Stimulated activated naive CD8-positive, alpha-beta T cell treated with anti-CD3 and anti-CD28 coated beads, Interleukin-15, Interleukin-2, amounts not matched to agents 100 U/mL and 50 U/mL, for 24 hours (primary cell): ENCODE results near the gene DCAF8.

ENCODE experiments used
- ATAC-seq: fragments of 150-1000 bp; cut with Tn5 transposase; one replicate; pipeline ENCODE4 v1.10.0; 2021
- DNase-seq: peaks from one replicate; pipeline ENCODE4 v3.0.0; 2021

DCAF8 gene

DNA sequence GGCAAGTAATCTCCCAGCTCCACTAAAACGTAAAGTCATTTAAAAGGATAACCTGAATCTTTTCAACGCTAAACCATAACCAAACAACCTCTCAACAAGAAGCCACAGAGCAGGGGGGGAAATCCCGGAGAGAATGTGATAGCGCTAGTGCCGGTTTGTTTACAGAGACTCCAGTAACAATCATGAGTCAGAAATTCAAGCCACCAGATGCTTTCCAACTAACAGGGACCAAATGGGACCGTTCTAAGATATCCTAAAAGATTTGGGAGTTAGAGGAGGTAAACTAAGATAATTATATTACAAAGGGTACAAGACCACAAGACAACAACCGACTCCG, 825 bp downstream of the DCAF8 start:
- ATAC-seq (peak; percentile 45), DNase-seq (peak; percentile 72)

DNA sequence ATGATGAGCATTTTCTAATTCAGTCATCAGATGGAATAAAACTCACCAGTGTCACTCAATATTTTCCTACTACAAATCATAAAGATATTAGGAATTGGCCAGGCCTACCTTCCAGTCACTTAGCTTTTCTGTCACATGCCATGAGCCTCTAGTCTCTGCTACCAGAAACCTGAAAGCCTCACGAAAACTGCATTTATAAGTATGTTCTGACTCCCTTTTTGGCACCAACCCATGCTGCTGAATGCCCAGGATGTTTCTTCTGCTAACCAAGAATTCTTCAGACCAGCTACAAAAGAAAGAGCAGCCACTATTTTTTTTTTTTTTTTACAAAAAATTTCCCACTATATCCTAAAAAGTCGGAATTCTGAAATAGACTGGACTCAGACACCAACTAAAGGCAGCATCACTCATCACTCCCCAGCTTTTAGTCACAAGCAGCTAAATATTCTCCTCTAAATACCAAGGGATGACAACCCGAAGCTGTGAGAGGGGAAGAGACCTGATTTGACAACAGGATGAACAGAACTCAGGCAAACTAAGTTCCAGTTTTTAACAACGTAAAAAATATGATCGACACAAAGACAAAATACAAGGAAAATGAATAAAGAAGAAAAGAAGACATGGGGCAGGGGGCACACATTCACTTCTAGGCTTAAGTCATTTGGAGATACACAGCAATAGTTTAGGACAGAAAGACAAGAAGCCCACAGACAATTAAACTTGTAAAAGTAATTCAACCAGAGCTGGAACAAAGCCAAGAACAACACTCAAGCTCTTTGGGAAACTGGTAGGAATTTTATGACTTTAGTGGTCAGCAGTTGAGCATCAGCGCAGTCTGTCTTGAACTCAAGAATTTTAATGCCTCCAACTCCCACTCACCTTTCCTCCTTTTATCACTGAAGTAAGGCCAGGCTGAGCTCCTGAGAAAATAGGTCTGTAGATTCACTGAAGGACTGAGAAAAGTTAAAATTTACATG, 1.7 kb downstream of the DCAF8 start:
- DNase-seq, result no peak
- no peak for ATAC-seq

DNA sequence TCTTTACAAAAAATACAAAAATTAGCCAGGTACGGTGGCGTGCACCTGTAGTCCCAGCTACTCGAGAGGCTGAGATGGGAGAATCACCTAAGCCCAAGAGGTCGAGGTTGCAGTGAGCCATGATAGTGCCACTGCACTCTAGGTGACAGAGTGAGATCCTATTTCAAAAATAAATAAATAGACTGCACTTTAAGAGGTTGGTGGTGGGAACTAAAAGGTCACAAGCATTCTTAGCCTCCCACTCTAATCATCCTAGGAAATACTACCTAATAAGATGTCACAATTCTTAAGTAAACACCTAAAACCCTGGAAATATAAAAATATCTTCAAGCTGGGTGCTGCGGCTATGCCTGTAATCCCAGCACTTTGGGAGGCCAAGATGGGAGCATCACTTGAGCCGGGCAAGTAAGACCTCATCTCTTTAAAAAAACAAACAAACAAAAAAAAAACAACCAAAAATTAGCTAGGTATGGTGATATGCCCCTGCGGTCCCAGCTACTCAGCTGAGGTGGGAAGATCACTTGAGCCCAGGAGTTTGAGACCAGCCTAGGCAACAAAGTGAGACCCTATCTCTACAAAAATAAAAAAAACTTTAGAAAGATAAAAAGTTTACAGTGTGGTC, 4.1 kb downstream of the DCAF8 start:
- DNase-seq (no peak), ATAC-seq (no peak)

DNA sequence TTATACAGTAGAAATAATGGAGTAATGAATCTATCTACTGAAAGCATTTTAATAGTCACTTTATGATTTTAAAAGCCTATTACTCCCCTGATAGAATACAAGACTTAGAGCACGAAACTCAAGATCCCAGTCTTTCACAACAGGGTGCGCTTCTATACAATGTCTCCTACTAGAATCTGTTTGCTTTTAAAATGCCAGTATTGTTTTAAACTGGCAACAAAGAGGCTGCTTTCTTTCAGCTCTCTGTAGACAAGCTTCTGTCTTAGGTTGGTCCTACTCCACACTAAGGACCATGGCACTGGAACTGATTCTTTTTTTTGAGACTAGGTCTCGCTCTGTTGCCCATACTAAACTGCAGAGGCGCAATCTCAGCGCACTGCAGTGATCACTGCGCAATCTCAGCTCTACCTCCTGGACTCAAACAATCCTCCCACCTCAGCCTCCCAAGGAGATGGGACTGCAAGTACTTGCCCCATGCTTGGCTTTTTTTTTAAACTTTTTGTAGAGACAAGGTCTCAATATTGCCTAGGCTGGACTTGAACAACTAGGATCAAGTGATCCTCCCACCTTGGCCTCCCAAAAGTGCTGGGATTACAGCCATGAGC, 4.8 kb downstream of the DCAF8 start:
- ATAC-seq, result no peak
- no peak for DNase-seq

DNA sequence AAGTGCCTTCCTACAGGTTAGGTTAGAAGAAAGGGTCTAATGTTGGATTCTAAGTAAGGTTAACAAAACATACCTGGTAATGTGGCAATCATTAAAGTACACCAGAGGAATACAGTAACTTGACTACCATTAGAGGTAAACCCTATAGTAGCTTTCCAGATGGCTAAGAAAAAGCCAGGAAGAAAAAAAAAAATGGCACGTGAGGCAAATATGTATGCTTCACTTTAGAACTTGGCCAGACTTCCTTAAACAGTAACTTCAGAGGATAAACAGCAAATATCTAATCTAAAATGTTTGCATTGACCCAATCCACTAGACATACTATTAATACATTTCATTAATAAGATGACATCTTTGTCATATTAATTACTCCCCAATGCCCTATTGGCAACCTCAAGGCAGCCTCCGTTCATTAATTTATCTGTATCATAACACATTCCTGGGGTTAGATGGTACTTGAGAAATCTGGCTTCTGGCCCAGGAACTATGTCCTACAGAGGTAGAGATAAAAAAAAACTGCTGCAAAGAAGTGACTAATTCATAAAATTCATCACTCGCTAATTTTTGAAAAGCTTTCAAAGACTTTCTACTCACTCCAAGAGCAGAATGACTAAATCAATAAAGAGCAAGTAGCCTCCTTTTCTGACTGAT, 5.8 kb downstream of the DCAF8 start:
- no peak for ATAC-seq
- no peak for DNase-seq

DNA sequence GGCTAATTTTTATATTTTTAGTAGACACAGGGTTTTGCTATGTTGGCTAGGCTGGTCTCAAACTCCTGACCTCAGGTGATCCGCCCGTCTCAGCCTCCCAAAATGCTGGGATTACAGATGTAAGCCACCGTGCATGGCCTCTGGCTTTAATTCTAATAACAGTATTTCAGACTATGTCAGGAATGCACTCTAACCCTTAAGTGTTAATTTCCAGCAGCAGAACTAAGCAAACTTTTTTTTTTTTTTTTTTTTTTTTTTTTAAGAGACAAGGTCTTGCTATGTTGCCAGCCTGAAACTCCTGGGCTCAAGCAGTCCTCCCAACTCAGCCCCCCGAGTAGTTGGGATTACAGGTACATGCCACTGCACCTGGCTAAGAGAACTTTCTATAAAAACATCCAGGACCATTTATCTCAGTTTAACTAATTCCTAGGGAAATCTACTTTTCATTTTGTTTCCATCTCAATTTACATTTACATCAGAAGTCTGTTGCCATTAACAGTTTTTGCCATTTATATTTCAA, 6.5 kb downstream of the DCAF8 start:
- ATAC-seq, result no peak
- DNase-seq, result no peak

DNA sequence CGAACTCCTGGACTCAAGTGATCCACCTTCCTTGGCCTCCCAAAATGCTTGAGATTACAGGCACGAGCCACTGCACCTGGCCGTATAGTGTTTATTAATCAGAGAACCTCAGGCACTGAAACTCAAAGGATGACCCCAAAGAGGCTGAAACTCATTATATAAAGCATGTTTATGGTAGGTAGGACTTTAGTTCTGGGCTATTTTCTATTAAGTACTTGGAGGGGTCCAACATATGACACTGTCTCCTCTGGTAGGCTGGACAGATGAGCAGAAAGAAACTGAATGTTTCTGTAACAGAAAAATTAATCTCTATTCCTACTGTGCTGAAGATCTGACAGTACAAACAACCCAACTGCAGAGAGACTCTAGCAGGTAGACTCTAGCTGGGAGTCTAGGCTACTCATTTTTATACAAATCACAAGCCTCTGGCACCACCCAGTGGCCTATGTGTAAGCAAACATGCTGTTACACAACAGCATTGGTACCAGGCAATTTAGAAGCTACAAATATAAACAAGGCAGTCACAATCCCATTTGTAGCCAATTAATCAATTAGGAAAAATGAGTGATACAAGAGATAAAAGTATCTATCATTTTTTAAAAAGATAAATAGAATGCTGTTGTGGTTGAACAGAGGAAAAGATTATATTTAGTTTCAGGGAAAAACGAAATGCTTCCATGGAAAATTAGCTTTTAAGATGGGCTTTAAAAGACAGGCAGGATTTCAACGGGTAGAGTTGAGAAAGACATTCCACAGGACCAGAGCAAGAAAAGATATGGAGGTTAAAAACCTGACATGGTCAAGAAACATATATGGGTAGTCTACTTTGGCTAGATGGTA, 10.4 kb downstream of the DCAF8 start:
- DNase-seq, result peak; percentile 38
- no peak for ATAC-seq

DNA sequence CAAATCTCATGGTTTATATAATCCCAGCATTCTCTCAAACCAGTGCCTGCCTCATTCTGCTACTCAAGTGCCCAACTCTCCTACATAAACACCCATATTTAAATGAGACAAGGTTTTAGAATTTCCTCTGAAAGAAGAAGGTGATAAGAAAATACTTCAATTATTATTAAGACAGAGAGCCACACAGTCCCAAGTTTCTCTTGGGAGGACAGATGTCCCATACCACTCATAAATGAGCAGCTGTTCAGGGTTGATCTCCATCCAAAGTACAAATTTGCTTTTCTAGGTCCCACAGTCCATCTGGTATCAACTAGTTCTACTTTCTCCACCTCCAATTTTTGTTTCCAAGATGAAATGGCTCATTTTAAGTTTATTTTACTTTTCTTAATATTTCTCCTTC, 11.3 kb downstream of the DCAF8 start:
- no peak for DNase-seq
- ATAC-seq, result no peak

DNA sequence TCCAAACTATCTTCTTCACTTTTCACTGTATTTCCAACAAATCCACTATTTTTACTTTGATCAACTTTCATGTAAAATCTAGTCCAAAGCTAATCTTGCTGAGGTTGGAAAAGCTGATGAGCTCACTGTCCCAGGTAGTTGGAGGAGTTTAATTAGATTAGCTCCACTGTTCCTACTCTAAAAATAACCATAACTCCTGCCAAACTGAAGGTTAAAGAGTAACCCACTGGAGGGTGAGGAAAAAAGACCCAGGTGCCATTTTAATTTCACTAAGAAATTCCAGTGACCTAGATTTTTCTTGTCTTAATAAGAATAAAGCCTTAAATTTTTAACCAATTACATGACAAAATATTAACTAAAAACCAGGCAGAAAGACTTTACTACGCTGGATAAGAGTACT, 15.3 kb downstream of the DCAF8 start:
- DNase-seq (no peak), ATAC-seq (no peak)

DNA sequence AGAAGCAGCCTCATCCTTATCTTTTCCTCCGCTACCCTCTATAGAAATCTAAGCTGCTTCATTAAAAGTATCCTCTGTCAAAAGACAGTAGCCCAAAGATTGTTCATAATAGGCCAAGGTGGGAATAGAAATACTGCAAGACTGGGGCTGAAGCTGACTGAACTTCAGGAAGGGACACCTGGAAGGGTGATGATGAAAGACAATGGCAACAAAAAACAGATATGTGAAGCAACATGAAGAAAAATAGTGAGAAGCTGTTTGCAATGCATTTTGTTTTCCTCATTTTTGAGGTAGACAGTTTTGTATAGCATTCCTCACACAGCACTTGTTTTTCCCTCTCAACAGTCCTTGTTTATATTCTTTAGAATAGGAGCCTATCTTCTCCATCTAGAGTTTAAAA, 16.9 kb downstream of the DCAF8 start:
- DNase-seq (no peak), ATAC-seq (no peak)

DNA sequence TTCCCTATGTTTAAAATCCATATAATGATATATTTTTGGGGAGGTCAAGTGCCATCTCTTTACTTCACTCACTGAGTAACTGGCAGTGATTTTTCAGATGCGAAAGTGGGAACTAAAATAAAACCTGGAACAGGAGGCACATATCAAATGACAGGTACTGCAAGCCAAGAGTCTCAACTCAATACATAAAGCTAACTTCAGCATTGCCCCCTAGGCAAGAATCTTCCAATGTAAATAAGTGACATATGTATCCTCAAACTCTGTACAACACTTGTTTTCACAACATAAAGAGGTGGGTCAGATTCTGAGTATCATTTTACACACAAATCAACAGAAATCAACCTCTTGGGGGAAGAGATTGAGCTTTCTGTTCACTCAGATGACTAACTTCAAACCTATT, 18.1 kb downstream of the DCAF8 start:
- ATAC-seq, result no peak
- no peak for DNase-seq

DNA sequence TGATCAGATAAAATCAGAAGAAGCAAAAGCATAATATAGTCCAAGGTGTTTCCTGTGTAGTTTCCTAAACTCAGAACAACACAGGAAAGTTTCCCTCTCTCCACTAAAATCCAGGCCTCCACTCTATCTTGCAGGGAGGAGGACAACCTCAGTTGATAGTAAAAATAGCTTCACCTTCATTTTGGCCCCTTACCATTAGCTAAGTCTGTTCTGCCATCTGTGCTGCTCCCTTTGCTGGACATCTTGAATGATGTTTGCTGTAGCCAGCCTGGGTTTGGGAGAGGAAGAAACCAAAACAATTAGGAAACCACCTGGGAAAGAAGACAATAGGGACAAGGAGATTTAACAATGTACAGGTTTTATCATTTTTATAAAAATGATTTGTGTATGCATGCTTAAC, 18.6 kb downstream of the DCAF8 start:
- no peak for DNase-seq
- ATAC-seq, result no peak

DNA sequence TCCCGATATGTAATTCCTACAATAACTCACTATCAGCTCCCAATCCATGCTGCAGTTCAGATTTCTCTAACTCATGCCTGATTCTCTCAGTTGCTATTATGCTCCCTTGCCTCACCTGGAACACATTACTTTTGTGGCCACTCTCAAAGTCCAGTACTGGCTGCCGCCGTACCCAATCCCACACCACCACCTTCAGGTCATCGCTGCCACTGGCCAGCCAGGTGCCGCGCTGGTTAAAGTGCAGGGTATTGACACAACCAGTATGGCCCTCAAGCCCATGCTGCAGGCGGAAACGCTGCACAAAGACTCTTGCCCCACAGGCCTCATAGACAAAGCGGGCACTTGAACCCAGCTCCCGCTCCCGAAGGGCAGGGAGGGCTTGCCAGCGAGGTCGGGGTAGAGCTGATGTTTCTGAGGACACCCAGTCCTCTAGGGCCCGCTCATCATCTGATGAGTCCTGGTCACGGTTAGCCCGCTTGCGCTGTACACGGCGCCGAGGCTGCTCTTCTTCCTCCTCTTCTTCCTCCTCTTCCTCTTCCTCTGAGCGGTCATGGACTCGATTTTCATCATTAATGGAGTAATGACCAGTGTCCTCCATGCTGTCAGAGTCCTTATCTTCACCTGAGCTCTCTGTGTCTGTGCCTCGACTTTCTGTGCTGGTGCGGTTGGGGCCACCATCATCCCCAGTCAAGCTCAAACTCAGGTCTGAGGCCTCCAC, 22.6 kb downstream of the DCAF8 start:
- no peak for ATAC-seq
- no peak for DNase-seq

DNA sequence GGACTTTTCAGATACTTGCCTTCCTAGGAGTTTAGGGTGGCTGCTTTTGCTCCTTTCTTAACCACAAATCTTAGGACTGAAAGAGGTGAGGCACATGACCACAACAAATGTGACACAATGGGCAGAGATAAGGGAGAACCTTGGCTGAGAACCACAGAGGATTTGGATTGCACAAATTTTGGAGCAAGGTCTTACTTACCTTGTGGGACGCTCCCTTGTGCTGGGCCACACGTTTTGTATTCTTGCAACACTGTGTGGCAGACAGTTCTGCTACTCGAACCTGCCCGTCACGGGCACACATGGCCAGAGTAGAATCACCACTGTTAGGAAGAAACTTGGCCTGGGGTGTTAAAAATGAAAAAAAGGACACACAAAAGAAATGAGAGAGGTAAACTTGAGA, 23.9 kb downstream of the DCAF8 start:
- no peak for ATAC-seq

DNA sequence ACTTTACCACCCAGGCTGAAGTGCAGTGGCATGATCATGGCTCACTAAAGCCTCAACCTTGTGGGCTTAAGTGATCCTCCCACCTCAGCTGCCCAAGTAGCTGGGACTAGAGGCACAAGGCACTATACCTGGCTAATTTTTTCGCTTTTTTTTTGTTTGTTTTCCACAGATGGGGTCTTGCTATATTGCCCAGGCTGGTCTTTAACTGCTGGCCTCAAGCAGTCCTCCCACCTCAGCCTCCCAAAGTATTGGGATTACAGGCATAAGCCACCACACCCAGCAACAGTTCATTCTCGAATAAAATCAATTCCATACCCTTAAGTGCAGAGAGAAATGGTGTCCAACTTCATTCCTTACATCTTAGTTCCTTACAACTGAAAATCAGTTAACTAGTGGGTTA, 24.8 kb downstream of the DCAF8 start:
- no peak for DNase-seq
- ATAC-seq, result no peak

More for the DNA sequence above, 23.9 kb downstream of the DCAF8 start:
- DNase-seq, result no peak

DNA sequence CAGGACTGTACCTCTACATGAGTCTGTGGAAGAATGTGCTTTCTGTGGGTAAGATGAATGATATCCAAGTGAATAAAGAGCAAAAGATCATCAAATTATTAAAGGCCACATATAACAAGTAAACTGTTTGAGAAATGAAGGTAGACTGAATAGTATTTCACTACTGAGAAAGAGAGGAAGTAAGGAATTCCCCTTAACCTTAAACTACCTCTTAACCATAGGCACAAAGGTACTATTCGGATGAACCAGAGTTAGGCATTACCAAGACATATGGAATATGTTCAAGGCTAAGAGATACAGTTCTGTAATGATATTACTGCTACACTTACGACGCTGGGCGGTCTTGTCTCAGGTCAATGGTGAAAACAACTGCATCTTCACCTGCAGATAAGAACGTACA, 25.5 kb downstream of the DCAF8 start:
- ATAC-seq (no peak), DNase-seq (no peak)

DNA sequence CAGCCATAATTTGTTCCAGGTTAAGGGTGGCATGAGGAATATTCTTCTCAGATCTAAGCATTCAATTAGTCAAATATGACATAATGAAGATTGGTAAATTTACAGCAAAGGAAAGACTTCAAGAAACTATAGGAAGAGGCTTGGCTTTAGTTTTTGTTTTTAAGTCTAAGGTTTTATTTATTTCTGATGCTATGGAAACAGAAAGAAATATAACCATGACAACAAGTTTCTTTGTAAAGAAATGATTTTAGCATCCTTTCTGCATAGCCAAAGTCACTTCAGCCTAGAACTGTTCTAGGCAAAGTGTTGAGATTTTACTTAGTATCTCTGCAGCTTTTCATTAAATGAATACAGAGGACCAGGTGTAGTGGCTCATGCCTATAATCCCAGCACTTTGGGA, 29.4 kb downstream of the DCAF8 start:
- no peak for DNase-seq
- ATAC-seq, result no peak

DNA sequence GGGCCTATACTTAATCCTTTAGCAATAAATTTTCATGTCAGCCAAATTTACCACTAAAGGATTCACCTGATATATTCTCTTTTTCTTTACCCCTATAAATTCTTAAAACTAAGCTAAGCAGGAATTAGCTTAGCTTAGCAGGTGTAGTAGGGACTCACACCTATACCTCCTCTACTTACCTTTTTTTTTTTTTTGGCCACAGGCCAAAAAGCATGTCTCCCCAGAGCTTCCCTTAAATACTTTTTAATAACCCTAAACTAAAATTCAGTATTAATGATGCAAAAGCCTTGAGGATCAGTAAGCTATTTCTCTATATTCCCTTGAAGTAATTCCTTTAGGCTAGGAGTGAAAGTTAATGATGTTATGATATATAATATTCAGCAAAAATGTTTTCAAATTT, 33.9 kb downstream of the DCAF8 start:
- ATAC-seq, result no peak
- no peak for DNase-seq

DNA sequence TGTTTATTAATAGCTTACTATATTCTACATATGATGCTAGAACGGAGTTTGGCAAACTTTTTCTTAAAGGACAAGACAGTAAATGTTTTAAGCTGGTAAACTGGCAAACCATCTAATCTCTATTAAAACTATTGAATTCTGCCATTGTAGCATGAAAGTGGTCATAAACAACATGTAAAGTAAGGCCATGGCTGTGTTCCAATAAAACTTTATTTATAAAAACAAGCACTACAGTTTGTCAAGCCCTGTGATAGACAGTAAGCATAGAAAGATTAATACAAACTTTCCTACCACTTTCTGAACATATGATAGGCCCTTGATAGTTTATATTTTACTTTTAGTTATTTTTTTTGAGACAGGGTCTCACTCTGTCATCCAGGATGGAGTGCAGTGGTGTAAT, 34.8 kb downstream of the DCAF8 start:
- ATAC-seq, result no peak

DNA sequence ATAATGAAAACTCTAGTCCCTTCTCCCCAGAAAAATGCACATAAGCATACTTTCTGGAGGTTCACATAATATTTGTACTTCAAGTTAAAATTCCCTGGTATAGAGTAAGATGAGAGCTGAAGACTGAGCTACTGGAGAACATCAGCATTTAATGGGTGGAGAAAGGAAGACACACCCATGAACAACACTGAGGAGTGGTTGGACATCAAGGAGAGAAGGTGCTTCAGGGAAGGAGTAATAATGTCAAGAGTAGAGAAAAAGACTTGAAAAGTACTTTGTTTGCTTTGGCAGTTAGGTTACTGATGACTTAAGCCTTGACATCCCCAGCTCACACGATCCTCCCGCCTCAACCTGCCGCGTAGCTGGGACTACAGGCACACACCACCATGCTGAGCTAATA, 35.3 kb downstream of the DCAF8 start:
- ATAC-seq, result no peak

More for the DNA sequence above, 34.8 kb downstream of the DCAF8 start:
- DNase-seq, result no peak

DNA sequence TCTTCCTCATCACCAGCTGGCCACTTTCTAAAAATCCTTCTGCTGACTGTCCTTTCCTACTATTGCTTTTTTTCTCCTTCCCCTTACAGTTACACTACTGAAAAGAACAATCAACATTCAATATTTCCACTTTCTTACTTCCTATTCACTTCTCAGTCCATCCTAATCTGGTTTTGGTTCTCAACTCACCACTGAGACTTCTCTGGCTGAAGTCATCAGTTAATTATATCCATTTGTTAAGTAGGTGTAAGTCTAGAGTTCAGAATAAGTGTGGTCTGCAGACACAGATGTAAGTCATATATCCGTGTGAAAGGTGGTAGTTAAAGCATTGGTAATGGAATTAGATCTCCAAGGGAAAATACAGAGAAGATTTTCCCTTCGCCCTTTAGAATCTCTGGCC, 35.7 kb downstream of the DCAF8 start:
- DNase-seq, result no peak
- no peak for ATAC-seq

More for the DNA sequence above, 35.3 kb downstream of the DCAF8 start:
- DNase-seq, result no peak
